Ovary (tissue), 9 donors: ENCODE data around the gene CLDN2. TPM values are rescaled to one million over a fixed set of nuclear protein-coding genes. Genes with fewer than 3 reads are reported as not detected.

Experiments used
- DNase-seq, 5 donors: peaks; one replicate each; pipeline ENCODE4 v3.0.0-alpha.2; 2019 to 2020
- H3K27ac ChIP-seq, 2 donors: fragments of 200-600 bp; one replicate each; pipeline versions ENCODE4 v1.5.1 to v1.8.0; 2019 to 2022
- H3K27me3 ChIP-seq: fragments of 200-600 bp; one replicate; pipeline ENCODE4 v1.8.0; 2022
- H3K36me3 ChIP-seq: fragments of 200-600 bp; sonication (generic); one replicate; pipeline ENCODE4 v1.5.1; 2019
- H3K4me1 ChIP-seq: one replicate; pipeline ENCODE4 v1.8.1; 2013; ENCODE audit warnings: mild to moderate bottlenecking, moderate library complexity; ENCODE audit not compliant: insufficient read depth
- H3K4me3 ChIP-seq: fragments of 200-600 bp; sonication (generic); one replicate; pipeline ENCODE4 v1.5.1; 2017
- H3K9me3 ChIP-seq, 2 donors: fragments of 200-600 bp in 1 of 2; sonication (generic) in 1 of 2; one replicate each; pipeline versions ENCODE4 v1.5.1 to v1.8.1; 2013 to 2019; ENCODE audit warnings: mild to moderate bottlenecking in 1 of 2, moderate library complexity in 1 of 2
- CTCF ChIP-seq, 3 donors: fragments of 450-650 bp in 2 of 3; fragments of 200-600 bp in 1 of 3; IDR thresholded peaks; one replicate each; pipeline versions ENCODE4 v1.5.1 to v1.8.0; 2016 to 2022; ENCODE audit warnings: antibody characterized with exemption in 3 of 3, mild to moderate bottlenecking in 1 of 3
- EP300 ChIP-seq: sonication (generic); formaldehyde crosslinking; IDR thresholded peaks from one replicate; pipeline ENCODE4 v1.6.1; 2017; ENCODE audit warnings: antibody characterized with exemption
- POLR2A ChIP-seq: fragments of 450-650 bp; IDR thresholded peaks from one replicate; pipeline ENCODE4 v1.6.1; 2017; ENCODE audit warnings: antibody characterized with exemption, mild to moderate bottlenecking, moderate library complexity
- WGBS, 3 donors: extraction: QIAGEN DNeasy Blood & Tissue Kit in 1 of 3; methylation state at CpG; one replicate each; pipeline versions ENCODE4 v1.1.5 to v1.1.7; 2013 to 2017; 5-methylcytosine and 5-hydroxymethylcytosine counted together
- intact Hi-C, 4 donors: fragments of 100-400 bp; cut with DNase I; formaldehyde crosslinking; loops; one replicate each; pipeline versions ENCODE4 v1.11.0 to v1.15.1; 2022 to 2023
- polyA plus RNA-seq, 2 donors: library from polyadenylated mRNA; stranded (reverse); fragments of 200-250 nt in 1 of 2; fragments of 350-450 nt in 1 of 2; fragmentation: Illumina TruSeq in 1 of 2; extraction: RNeasy Lipid Tissue Mini Kit (QIAGEN cat#74804) in 1 of 2; gene quantifications; one replicate each; pipeline ENCODE4 v1.2.3, GENCODE V29; 2013 to 2014
- total RNA-seq, 7 donors: library from RNA; depleted of rRNA in 2 of 7; stranded (reverse); fragments of >200 nt in 2 of 7; fragmentation: NEBNext Ultra II Directional in 3 of 7; extraction: Animal tissue kit (Norgen Biotek cat#: 25700) in 3 of 7; gene quantifications; one replicate each; pipeline versions ENCODE4 v1.1.0 to v1.2.4, GENCODE V29; 2016 to 2023
- donor health status: DM: no; HTN: no; CAD: no; lungs with moderate emphysema.
- donor health status: DM: no; HTN: no; CAD: no.
- donor health status: Bipolar disorder and iron deficiency.
- donor health status: DM: yes; HTN: yes; CAD: no.
- donor health status: DM: no; HTN: no; CAD: no.
- donor health status: DM: yes; HTN: yes; CAD: no.

The CLDN2 gene
- total and polyA plus RNA-seq, 9 donors, result 0.10 to 0.70 (median 0.47) TPM; not detected in 5

- intact Hi-C loops, result loop anchor here in 1 of 4 donors (10.0 kb wide), 1 partner anchor 1176 kb away; no protein-coding TSS in a partner anchor
- Histone ChIP-seq H3K4me1 (no peaks in the 10 kb centered on the region), H3K9me3 (no peaks in the 10 kb centered on the region), H3K36me3 (no peaks in the 10 kb centered on the region), H3K27ac (no peak overlapping the region), H3K4me3 (no peak overlapping the region), H3K27me3 (no peaks in the 10 kb centered on the region)
- TF ChIP-seq EP300 (no peak), CTCF (IDR thresholded peaks at IDR 0.05) (no peak), POLR2A (no peak)
- WGBS, 3 donors, result 24 to 35% (median 31%) methylated on average over 1 of the region's 1 CpG
- DNase-seq, result no peak
Measured at GRCh38 chrX:106898462-106898861, 21.7 kb upstream of the CLDN2 start.

GRCh38 chrX:106899276-106899675 lies 20.9 kb upstream of the CLDN2 start:
- TF ChIP-seq POLR2A, result no peak
- no peak for TF ChIP-seq EP300
- TF ChIP-seq CTCF (IDR thresholded peaks at IDR 0.05), result no peak
- DNase-seq, result no peak
- H3K27me3 ChIP-seq, result no peaks in the 10 kb centered on the region
- H3K9me3 ChIP-seq, result no peaks in the 10 kb centered on the region
- intact Hi-C loops, result loop anchor here in 1 of 4 donors (10.0 kb wide), 1 partner anchor 1176 kb away; no protein-coding TSS in a partner anchor
- no peaks in the 10 kb centered on the region for H3K36me3 ChIP-seq
- no peak overlapping the region for H3K27ac ChIP-seq
- WGBS, 3 donors, result 41 to 46% (median 41%) methylated on average over 2 of the region's 2 CpGs
- no peaks in the 10 kb centered on the region for H3K4me1 ChIP-seq
- no peak overlapping the region for H3K4me3 ChIP-seq

- Histone ChIP-seq H3K27ac (no peak overlapping the region), H3K9me3 (no peaks in the 10 kb centered on the region), H3K27me3 (no peaks in the 10 kb centered on the region), H3K36me3 (no peaks in the 10 kb centered on the region), H3K4me3 (no peak overlapping the region), H3K4me1 (no peaks in the 10 kb centered on the region)
- DNase-seq, result no peak
- TF ChIP-seq CTCF (IDR thresholded peaks at IDR 0.05) (no peak), POLR2A (no peak), EP300 (no peak)
- WGBS, 3 donors, result 50 to 69% (median 67%) methylated on average over 1 of the region's 1 CpG
- intact Hi-C loops, result loop anchor here in 1 of 4 donors (2.0 to 10.0 kb wide), 2 partner anchors 61 to 1175 kb away; no protein-coding TSS in a partner anchor
Measured at GRCh38 chrX:106899841-106900240, 20.4 kb upstream of the CLDN2 start.

- Histone ChIP-seq H3K4me1 (no peaks in the 10 kb centered on the region), H3K27ac (no peak overlapping the region), H3K36me3 (no peaks in the 10 kb centered on the region), H3K27me3 (no peaks in the 10 kb centered on the region), H3K4me3 (no peak overlapping the region), H3K9me3 (no peaks in the 10 kb centered on the region)
- 62 to 85% (median 70%) methylated on average over 3 of the region's 3 CpGs for WGBS, 3 donors
- no peak for DNase-seq
- TF ChIP-seq CTCF (IDR thresholded peaks at IDR 0.05) (no peak), EP300 (no peak), POLR2A (no peak)
- intact Hi-C loops, result loop anchor here in 1 of 4 donors (2.0 kb wide), 1 partner anchor 59 kb away; no protein-coding TSS in a partner anchor
Measured at GRCh38 chrX:106901341-106901740, 18.9 kb upstream of the CLDN2 start.
